Duodenal mucosa (tissue), 2 donors: ENCODE data around the gene COL8A1.

Source experiments
- H3K27ac ChIP-seq: one replicate; pipeline ENCODE4 v1.7.0; 2013; ENCODE audit warnings: low read depth, low read length
- H3K27me3 ChIP-seq, 2 donors: one replicate each; pipeline ENCODE4 v1.7.0; 2013; ENCODE audit warnings: low read length in 2 of 2, control low read depth in 1 of 2; ENCODE audit not compliant: insufficient read depth in 2 of 2, control insufficient read depth in 1 of 2
- H3K36me3 ChIP-seq, 2 donors: one replicate each; pipeline ENCODE4 v1.7.0; 2013; ENCODE audit warnings: low read length in 2 of 2, control low read depth in 1 of 2; ENCODE audit not compliant: insufficient read depth in 2 of 2, control insufficient read depth in 1 of 2
- H3K4me1 ChIP-seq, 2 donors: one replicate each; pipeline ENCODE4 v1.7.0; 2013; ENCODE audit warnings: low read length in 2 of 2, control low read depth in 1 of 2; ENCODE audit not compliant: insufficient read depth in 2 of 2, control insufficient read depth in 1 of 2
- H3K4me3 ChIP-seq, 2 donors: one replicate each; pipeline ENCODE4 v1.7.0; 2013; ENCODE audit warnings: low read length in 2 of 2, low read depth in 1 of 2
- H3K9ac ChIP-seq, 2 donors: one replicate each; pipeline ENCODE4 v1.7.0; 2013; ENCODE audit warnings: low read length in 2 of 2, low read depth in 1 of 2
- H3K9me3 ChIP-seq, 2 donors: one replicate each; pipeline ENCODE4 v1.7.0; 2013; ENCODE audit warnings: low read length in 2 of 2, control low read depth in 1 of 2; ENCODE audit not compliant: control insufficient read depth in 1 of 2

Gene COL8A1

DNA sequence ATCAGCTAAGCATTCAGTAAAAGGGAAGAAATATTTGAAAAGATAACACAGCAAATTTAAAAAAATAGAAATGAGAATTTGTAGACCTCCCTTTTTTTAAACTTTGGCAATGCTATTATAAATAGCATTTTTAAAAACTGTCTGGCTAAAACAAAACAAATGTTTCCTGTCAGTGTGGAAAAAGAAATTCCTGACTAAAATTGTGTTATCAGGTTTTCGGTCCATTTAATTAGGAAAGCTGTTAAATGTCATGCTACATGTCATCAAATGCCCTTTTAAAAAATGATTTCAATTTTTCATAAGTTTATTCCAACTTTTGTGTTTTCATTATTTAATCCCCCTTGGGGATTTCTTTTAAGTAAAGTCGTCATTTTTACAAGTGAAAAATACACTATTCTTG, 29.6 kb downstream of the COL8A1 start:
- Histone ChIP-seq H3K9me3 (no peaks in the 10 kb centered on the region), H3K4me3 (no peak overlapping the region), H3K27me3 (no peaks in the 10 kb centered on the region), H3K27ac (no peak overlapping the region), H3K9ac (no peak overlapping the region), H3K36me3 (no peaks in the 10 kb centered on the region), H3K4me1 (no peaks in the 10 kb centered on the region)

- H3K27ac ChIP-seq, result no peak overlapping the region
- no peak overlapping the region for H3K4me3 ChIP-seq
- no peak overlapping the region for H3K9ac ChIP-seq
- no peaks in the 10 kb centered on the region for H3K36me3 ChIP-seq
- no peaks in the 10 kb centered on the region for H3K4me1 ChIP-seq
- H3K27me3 ChIP-seq, result no peaks in the 10 kb centered on the region
- H3K9me3 ChIP-seq, result no peaks in the 10 kb centered on the region
Observed at GRCh38 chr3:99669879-99670555, 31.6 kb downstream of the COL8A1 start.

- no peaks in the 10 kb centered on the region for H3K4me1 ChIP-seq
- H3K9me3 ChIP-seq, result no peaks in the 10 kb centered on the region
- H3K9ac ChIP-seq, result no peak overlapping the region
- no peak overlapping the region for H3K4me3 ChIP-seq
- no peaks in the 10 kb centered on the region for H3K36me3 ChIP-seq
- no peak overlapping the region for H3K27ac ChIP-seq
- no peaks in the 10 kb centered on the region for H3K27me3 ChIP-seq
Observed at GRCh38 chr3:99670556-99670950, 32.2 kb downstream of the COL8A1 start.

DNA sequence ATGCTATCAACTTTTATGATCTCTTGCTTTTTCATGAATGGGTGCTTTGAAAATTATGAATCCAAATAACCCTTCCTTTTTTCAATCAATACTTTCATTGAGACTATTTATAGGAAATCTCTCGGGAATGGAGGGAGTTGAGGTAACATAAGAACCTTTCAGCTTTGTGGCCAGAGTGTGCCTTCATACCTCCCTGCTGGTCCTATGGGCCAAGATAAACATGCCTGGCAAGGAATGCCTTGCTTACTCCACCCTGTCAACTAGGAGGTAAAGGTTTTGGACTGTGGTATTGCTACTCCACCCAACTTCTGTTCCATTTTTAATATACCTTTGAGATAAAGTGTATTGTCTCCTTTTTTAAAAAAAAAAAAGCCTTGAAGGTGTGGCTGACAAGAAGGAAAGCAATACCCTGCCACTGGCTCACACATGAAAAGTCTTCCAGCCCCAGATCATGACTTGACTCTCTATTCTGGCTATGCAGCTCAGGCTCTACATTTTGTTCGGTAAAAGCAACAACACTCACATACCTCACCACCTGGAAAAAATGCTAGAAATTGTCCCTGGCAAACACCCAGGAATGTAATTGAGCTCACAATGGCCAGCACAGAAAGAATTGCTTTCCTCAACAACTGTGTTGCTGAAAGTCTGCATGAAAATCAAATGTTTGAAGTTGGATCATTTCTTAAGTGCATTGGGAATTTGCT, 35.8 kb downstream of the COL8A1 start:
- no peak overlapping the region for H3K9ac ChIP-seq
- H3K27ac ChIP-seq, result no peak overlapping the region
- H3K4me1 ChIP-seq, result no peaks in the 10 kb centered on the region
- H3K9me3 ChIP-seq, result no peaks in the 10 kb centered on the region
- no peaks in the 10 kb centered on the region for H3K36me3 ChIP-seq
- no peaks in the 10 kb centered on the region for H3K27me3 ChIP-seq
- H3K4me3 ChIP-seq, result no peak overlapping the region

DNA sequence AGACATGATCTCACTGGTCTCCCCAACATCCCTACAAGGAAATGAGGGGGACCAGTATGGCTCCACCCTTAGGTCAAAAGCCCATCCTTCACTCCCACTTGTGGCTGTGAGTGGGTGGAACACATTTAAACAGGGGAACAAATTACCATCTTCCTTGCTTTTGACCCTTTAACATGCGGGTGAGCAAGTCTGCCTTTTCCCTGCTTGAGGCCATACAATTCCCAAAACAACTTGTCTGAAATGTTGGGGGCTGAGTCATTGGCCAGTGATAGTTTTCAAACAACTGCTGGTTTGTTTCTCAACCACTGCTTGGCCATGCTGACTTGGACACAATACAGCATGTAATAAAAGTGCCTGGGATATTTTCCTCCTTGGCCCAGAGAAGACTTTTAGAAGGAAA, 39.6 kb downstream of the COL8A1 start:
- Histone ChIP-seq H3K36me3 (no peaks in the 10 kb centered on the region), H3K4me3 (no peak overlapping the region), H3K9ac (no peak overlapping the region), H3K4me1 (no peaks in the 10 kb centered on the region), H3K27ac (no peak overlapping the region), H3K27me3 (no peaks in the 10 kb centered on the region), H3K9me3 (no peaks in the 10 kb centered on the region)

GRCh38 chr3:99678896-99679295, 40.5 kb downstream of the COL8A1 start:
- Histone ChIP-seq H3K9me3 (no peaks in the 10 kb centered on the region), H3K36me3 (no peaks in the 10 kb centered on the region), H3K4me3 (no peak overlapping the region), H3K9ac (no peak overlapping the region), H3K27ac (no peak overlapping the region), H3K4me1 (no peaks in the 10 kb centered on the region), H3K27me3 (no peaks in the 10 kb centered on the region)

DNA sequence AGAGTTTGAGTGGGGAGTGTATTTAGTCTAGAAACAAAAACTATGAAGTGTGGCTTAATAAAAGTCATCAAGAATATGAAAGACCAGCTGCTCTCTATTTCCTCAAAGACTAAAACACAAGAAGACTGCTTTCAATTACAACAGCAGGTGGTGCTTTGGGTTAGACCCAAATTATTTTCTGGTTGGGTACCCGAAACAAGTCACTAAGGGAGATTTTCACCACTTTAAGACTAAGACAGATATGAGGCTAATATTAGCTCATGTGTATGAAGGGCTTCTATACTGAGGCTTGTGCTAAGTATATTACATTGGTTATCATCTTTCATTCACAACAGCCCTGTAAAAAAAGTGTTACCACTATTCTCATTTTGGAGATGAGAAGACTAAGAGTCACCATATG, 43.1 kb downstream of the COL8A1 start:
- no peaks in the 10 kb centered on the region for H3K4me1 ChIP-seq
- no peaks in the 10 kb centered on the region for H3K27me3 ChIP-seq
- no peak overlapping the region for H3K27ac ChIP-seq
- H3K4me3 ChIP-seq, result no peak overlapping the region
- no peaks in the 10 kb centered on the region for H3K9me3 ChIP-seq
- H3K9ac ChIP-seq, result no peak overlapping the region
- H3K36me3 ChIP-seq, result no peaks in the 10 kb centered on the region

DNA sequence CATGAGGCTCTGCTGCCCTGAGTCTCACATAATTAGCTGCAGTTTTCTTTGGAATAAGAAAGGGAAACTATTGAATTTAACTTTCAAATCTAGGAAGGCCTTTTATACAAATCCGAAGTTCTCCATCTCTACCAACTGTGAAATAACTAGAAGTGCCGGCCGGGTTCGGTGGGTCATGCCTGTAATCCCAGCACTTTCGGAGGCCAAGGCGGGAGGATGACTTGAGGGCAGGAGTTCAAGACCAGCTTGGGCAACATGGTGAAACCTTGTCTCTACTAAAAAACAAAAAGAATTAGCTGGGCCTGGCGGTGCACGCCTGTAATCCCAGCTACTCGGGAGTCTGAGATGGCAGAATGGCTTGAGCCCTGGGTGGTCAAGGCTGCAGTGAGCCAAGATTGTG, 43.6 kb downstream of the COL8A1 start:
- Histone ChIP-seq H3K27me3 (no peaks in the 10 kb centered on the region), H3K27ac (no peak overlapping the region), H3K36me3 (no peaks in the 10 kb centered on the region), H3K9me3 (no peaks in the 10 kb centered on the region), H3K4me3 (no peak overlapping the region), H3K9ac (no peak overlapping the region), H3K4me1 (no peaks in the 10 kb centered on the region)

DNA sequence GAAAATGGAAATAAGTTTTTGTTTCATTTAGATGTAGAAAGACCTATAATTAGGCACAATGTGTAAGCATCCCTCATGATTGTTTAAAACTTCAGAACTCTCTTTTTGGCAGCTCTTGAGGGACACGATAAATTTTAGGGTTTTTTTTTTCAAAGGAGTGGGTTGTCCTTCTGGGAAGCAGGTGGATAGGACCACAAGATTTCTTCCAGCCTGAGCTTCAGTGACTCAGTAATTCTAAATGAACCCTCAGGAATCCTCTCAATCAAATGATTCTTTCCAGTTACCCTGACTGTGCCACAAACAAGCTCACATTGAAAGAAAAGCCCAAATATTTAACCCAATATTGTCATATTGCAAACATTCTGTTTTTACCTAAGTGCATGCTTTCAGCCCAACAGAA, 45.1 kb downstream of the COL8A1 start:
- Histone ChIP-seq H3K4me1 (no peaks in the 10 kb centered on the region), H3K27ac (no peak overlapping the region), H3K4me3 (no peak overlapping the region), H3K9me3 (no peaks in the 10 kb centered on the region), H3K36me3 (no peaks in the 10 kb centered on the region), H3K27me3 (no peaks in the 10 kb centered on the region), H3K9ac (no peak overlapping the region)

DNA sequence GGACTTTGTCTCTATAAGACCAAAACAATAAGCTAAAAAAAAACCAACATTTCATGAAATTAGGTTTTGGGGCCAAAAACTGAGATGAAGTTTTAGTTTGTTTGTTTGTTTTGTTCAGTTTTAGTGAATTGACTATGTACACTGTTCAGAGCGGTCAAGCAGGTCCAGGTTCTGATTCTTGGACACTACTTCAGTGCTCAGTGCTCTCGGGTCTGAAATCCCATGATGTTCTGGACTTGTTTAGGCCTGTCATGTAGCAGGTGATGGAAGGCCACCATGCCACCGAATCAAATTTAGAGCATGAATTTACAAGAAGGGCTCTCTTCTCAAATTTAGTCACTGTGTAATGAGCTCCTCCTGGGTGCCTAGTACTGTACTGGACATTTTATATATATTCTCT, 45.5 kb downstream of the COL8A1 start:
- Histone ChIP-seq H3K9ac (no peak overlapping the region), H3K27ac (no peak overlapping the region), H3K4me1 (no peaks in the 10 kb centered on the region), H3K36me3 (no peaks in the 10 kb centered on the region), H3K27me3 (no peaks in the 10 kb centered on the region), H3K9me3 (no peaks in the 10 kb centered on the region), H3K4me3 (no peak overlapping the region)
